ENCODE data around the gene ABCD1. TPM values are rescaled to one million over a fixed set of nuclear protein-coding genes. Genes with fewer than 3 reads are reported as not detected.

Gene ABCD1
- total and polyA plus RNA-seq, 9 of the 15 experiments (the other 6 are each of a cell fraction or from before 2014, with no cell fraction given): 0.07 to 6.9 (median 2.2) TPM

GRCh38 chrX:153688911-153689590 is 35.6 kb upstream of the ABCD1 start (continued):
- TF ChIP-seq GMEB1 (CRISPR knock-in tag; IDR thresholded peaks at IDR 0.05): no peak
- TF ChIP-seq ATF4 (CRISPR knock-in tag; IDR thresholded peaks at IDR 0.05): no peak
- no peak for TF ChIP-seq ADNP (tag; IDR thresholded peaks at IDR 0.05)
- TF ChIP-seq VEZF1 (CRISPR knock-in tag; IDR thresholded peaks at IDR 0.05): peak; percentile 42
- no peak for TF ChIP-seq MEIS2 (IDR thresholded peaks at IDR 0.05; ENCODE audit: partially characterized antibody)
- TF ChIP-seq ELF2 (CRISPR knock-in tag; IDR thresholded peaks at IDR 0.05): no peak
- TF ChIP-seq TFAM (CRISPR knock-in tag; conservative IDR thresholded peaks at IDR 0.05): no peak
- TF ChIP-seq FOXA3 (CRISPR knock-in tag; conservative IDR thresholded peaks at IDR 0.05 in 1 of 2, IDR thresholded peaks at IDR 0.05 in 1 of 2): no peak
- TF ChIP-seq E2F3 (CRISPR knock-in tag; IDR thresholded peaks at IDR 0.05): no peak
- TF ChIP-seq CC2D1A (IDR thresholded peaks at IDR 0.05): no peak
- no peak for TF ChIP-seq TCF3 (CRISPR knock-in tag; IDR thresholded peaks at IDR 0.05)
- no peak for TF ChIP-seq ZNF740 (CRISPR knock-in tag; IDR thresholded peaks at IDR 0.05)
- TF ChIP-seq ZNF740 (tag; IDR thresholded peaks at IDR 0.05): no peak
- no peak for TF ChIP-seq CTCF (IDR thresholded peaks at IDR 0.05 in 2 of 3, conservative IDR thresholded peaks at IDR 0.05 in 1 of 3; ENCODE audit: insufficient read depth in 2 of 3, low read depth in 1 of 3, low read length in 3 of 3)
- TF ChIP-seq CBX8 (IDR thresholded peaks at IDR 0.05; ENCODE audit: borderline replicate concordance, extremely low read depth, low read depth, low read length, poor library complexity, severe bottlenecking): no peak
- no peak for TF ChIP-seq NCOA1 (IDR thresholded peaks at IDR 0.05; ENCODE audit: low read depth)
- no peak for TF ChIP-seq MITF (IDR thresholded peaks at IDR 0.05)
- 0 out of 2 replicates have a peak, but pooled peaks have one; percentile 9 for TF ChIP-seq ZFX (CRISPR knock-in tag; IDR thresholded peaks at IDR 0.05)
- TF ChIP-seq RBFOX2 (IDR thresholded peaks at IDR 0.05; ENCODE audit: low read depth, low read length): peak; percentile 54
